H1 (cell line): Measurements from ENCODE around the gene FAM98A. TPM values are rescaled to one million over a fixed set of nuclear protein-coding genes. Genes with fewer than 3 reads are reported as not detected.

Experiments
- CTCF ChIA-PET: fragments of 300-600 bp; sonication (Branson Sonifier 250); formaldehyde crosslinking; loops from one replicate; lab custom pipeline; 2021; ENCODE audit not compliant: partially characterized antibody; lab: Charles Lee
- POLR2A ChIA-PET: fragments of 300-600 bp; sonication (Branson Sonifier 250); formaldehyde crosslinking; loops from one replicate; lab custom pipeline; 2021; ENCODE audit warnings: inconsistent platforms; ENCODE audit not compliant: partially characterized antibody; lab: Charles Lee
- DNase-seq, 2 experiments: peaks; one replicate each; pipeline versions ENCODE4 v3.0.0 to v3.0.0-alpha.2; 2010 to 2022; ENCODE audit warnings: low spot score in 2 of 2, low read depth in 1 of 2, mixed read lengths in 1 of 2
- FAIRE-seq: peaks from 2 replicates; lab custom pipeline; 2011; peaks lifted over from hg19 to GRCh38; lab: Jason Lieb, UNC
- H2AFZ ChIP-seq: 2 replicates; pipeline ENCODE4 v1.8.1; 2012; ENCODE audit warnings: low read length, inconsistent platforms
- H2AK5ac ChIP-seq: 2 replicates; pipeline ENCODE4 v1.6.1; 2013; ENCODE audit warnings: low read depth, low read length
- H2BK120ac ChIP-seq: replicated peaks from 2 replicates; pipeline ENCODE3; 2013; ENCODE audit warnings: low read depth, low read length, inconsistent platforms
- H2BK12ac ChIP-seq: 2 replicates; pipeline ENCODE4 v1.6.1; 2013; ENCODE audit warnings: low read depth, low read length
- H2BK15ac ChIP-seq: 2 replicates; pipeline ENCODE4 v1.6.1; 2013; ENCODE audit warnings: low read length
- H2BK20ac ChIP-seq: 2 replicates; pipeline ENCODE4 v1.6.1; 2013; ENCODE audit warnings: low read length
- H2BK5ac ChIP-seq: 2 replicates; pipeline ENCODE4 v1.6.1; 2013; ENCODE audit warnings: low read depth, low read length
- H3K14ac ChIP-seq: 2 replicates; pipeline ENCODE4 v1.6.1; 2013; ENCODE audit warnings: inconsistent platforms; ENCODE audit not compliant: insufficient read length
- H3K18ac ChIP-seq: 2 replicates; pipeline ENCODE4 v1.6.1; 2013; ENCODE audit warnings: low read length; ENCODE audit errors: extremely low read depth
- H3K23ac ChIP-seq: 2 replicates; pipeline ENCODE4 v1.6.1; 2013; ENCODE audit warnings: inconsistent platforms; ENCODE audit not compliant: insufficient read length
- H3K23me2 ChIP-seq: 2 replicates; pipeline ENCODE4 v1.6.1; 2013; ENCODE audit warnings: low read depth, low read length
- H3K27ac ChIP-seq: 2 replicates; pipeline ENCODE4 v1.6.1; 2011; ENCODE audit warnings: low read depth, low read length, inconsistent platforms
- H3K27me3 ChIP-seq, 4 experiments: replicated peaks in 1 of 4; 1 replicate in 1 of 4; 2 replicates in 3 of 4; pipeline versions ENCODE4 v1.6.1 to v1.8.1; 2011 to 2013; ENCODE audit warnings: low read length in 3 of 4, mild to moderate bottlenecking in 3 of 4, inconsistent platforms in 2 of 4, mixed read lengths in 2 of 4, moderate library complexity in 1 of 4; ENCODE audit not compliant: control insufficient read depth in 3 of 4, insufficient read depth in 3 of 4; ENCODE audit errors: extremely low read depth in 1 of 4
- H3K36me3 ChIP-seq, 4 experiments: 2 replicates each; pipeline versions ENCODE4 v1.6.1 to v1.8.1; 2011 to 2013; ENCODE audit warnings: mild to moderate bottlenecking in 4 of 4, low read length in 3 of 4, moderate library complexity in 2 of 4, control low read depth in 1 of 4, inconsistent platforms in 1 of 4; ENCODE audit not compliant: insufficient read depth in 4 of 4, control insufficient read depth in 2 of 4
- H3K4ac ChIP-seq: replicated peaks from 2 replicates; pipeline ENCODE3; 2013; ENCODE audit warnings: low read length, low read depth, mixed read lengths, inconsistent platforms; ENCODE audit not compliant: insufficient read length
- H3K4me1 ChIP-seq, 4 experiments: replicated peaks in 1 of 4; 1 replicate in 1 of 4; 2 replicates in 3 of 4; pipeline versions ENCODE4 v1.6.1 to v1.8.1; 2011 to 2013; ENCODE audit warnings: low read length in 3 of 4, inconsistent platforms in 2 of 4, mixed read lengths in 1 of 4; ENCODE audit not compliant: insufficient read depth in 4 of 4, control insufficient read depth in 3 of 4
- H3K4me2 ChIP-seq, 2 experiments: 2 replicates each; pipeline versions ENCODE4 v1.6.1 to v1.8.1; 2011 to 2013; ENCODE audit warnings: low read depth in 2 of 2, low read length in 2 of 2, control low read depth in 1 of 2, inconsistent platforms in 1 of 2, mild to moderate bottlenecking in 1 of 2; ENCODE audit not compliant: insufficient read depth in 1 of 2
- H3K4me3 ChIP-seq, 4 experiments: fragments of 200-600, 300-600 bp in 1 of 4; sonication (generic), shearing (Covaris generic), sonication (Bioruptor Twin) in 1 of 4; 2 replicates each; pipeline versions ENCODE4 v1.5.1 to v1.8.1; 2011 to 2016; ENCODE audit warnings: low read length in 4 of 4, low read depth in 3 of 4, control low read depth in 2 of 4, inconsistent platforms in 2 of 4, mild to moderate bottlenecking in 2 of 4, mixed read lengths in 1 of 4, moderate library complexity in 1 of 4; ENCODE audit not compliant: insufficient read depth in 2 of 4; ENCODE audit errors: extremely low read depth in 1 of 4
- H3K56ac ChIP-seq: replicated peaks from 2 replicates; pipeline ENCODE3; 2013; ENCODE audit warnings: low read depth, mild to moderate bottlenecking, mixed read lengths, low read length, inconsistent platforms; ENCODE audit not compliant: insufficient read length
- H3K79me1 ChIP-seq: 2 replicates; pipeline ENCODE4 v1.6.1; 2013; ENCODE audit warnings: low read depth, low read length, control low read depth
- H3K79me2 ChIP-seq, 2 experiments: 2 replicates each; pipeline versions ENCODE4 v1.6.1 to v1.8.1; 2012 to 2013; ENCODE audit warnings: low read length in 2 of 2, mild to moderate bottlenecking in 2 of 2, inconsistent platforms in 1 of 2; ENCODE audit not compliant: insufficient read depth in 2 of 2, control insufficient read depth in 1 of 2
- H3K9ac ChIP-seq, 4 experiments: replicated peaks in 1 of 4; 1 replicate in 1 of 4; 2 replicates in 3 of 4; pipeline versions ENCODE4 v1.6.1 to v1.8.1; 2011 to 2013; ENCODE audit warnings: low read depth in 3 of 4, low read length in 3 of 4, control low read depth in 2 of 4, mild to moderate bottlenecking in 2 of 4, moderate library complexity in 2 of 4, inconsistent platforms in 1 of 4; ENCODE audit errors: extremely low read depth in 1 of 4
- H3K9me3 ChIP-seq, 2 experiments: 2 replicates each; pipeline versions ENCODE4 v1.6.1 to v1.8.1; 2012 to 2013; ENCODE audit warnings: mild to moderate bottlenecking in 2 of 2, moderate library complexity in 2 of 2, control low read depth in 1 of 2, inconsistent platforms in 1 of 2, low read depth in 1 of 2, low read length in 1 of 2, mixed read lengths in 1 of 2; ENCODE audit not compliant: insufficient read depth in 2 of 2
- H4K20me1 ChIP-seq, 2 experiments: replicated peaks in 1 of 2; 2 replicates each; pipeline versions ENCODE3 to v1.8.1; 2011 to 2013; ENCODE audit warnings: inconsistent platforms in 2 of 2, low read length in 2 of 2, mild to moderate bottlenecking in 1 of 2; ENCODE audit not compliant: insufficient read depth in 2 of 2, control insufficient read depth in 1 of 2
- H4K5ac ChIP-seq: 2 replicates; pipeline ENCODE4 v1.6.1; 2013; ENCODE audit warnings: low read length, low read depth, mixed read lengths, inconsistent platforms; ENCODE audit not compliant: insufficient read length
- H4K8ac ChIP-seq: 2 replicates; pipeline ENCODE4 v1.8.0; 2013; ENCODE audit warnings: mild to moderate bottlenecking, moderate library complexity, low read length, inconsistent platforms; ENCODE audit not compliant: insufficient read depth; ENCODE audit errors: extremely low read depth
- H4K91ac ChIP-seq: replicated peaks from 2 replicates; pipeline ENCODE3; 2013; ENCODE audit warnings: low read length, mixed read lengths, inconsistent platforms; ENCODE audit not compliant: insufficient read length
- WGBS, 2 experiments: shearing (Covaris generic) in 1 of 2; methylation state at CpG; one replicate each; pipeline versions ENCODE4 v1.1.6 to v1.1.7; 2013 to 2015; ENCODE audit warnings: low lambda C conversion rate in 2 of 2, mixed read lengths in 2 of 2, inconsistent platforms in 1 of 2, low coverage in 1 of 2, missing lambda C conversion rate in 1 of 2; ENCODE audit not compliant: insufficient replicate concordance in 2 of 2, insufficient coverage in 1 of 2, insufficient read length in 1 of 2; ENCODE audit errors: extremely low coverage in 1 of 2, missing lambda C conversion rate in 1 of 2; 5-methylcytosine and 5-hydroxymethylcytosine counted together
- polyA plus RNA-seq, 7 experiments: library from polyadenylated mRNA; depleted of rRNA in 3 of 7; stranded (reverse) in 5 of 7; unstranded in 2 of 7; fragments of >200 nt in 5 of 7; fragments of 200-250 nt in 2 of 7; gene quantifications; 1 replicate in 5 of 7; 2 replicates in 1 of 7; 4 replicates in 1 of 7; pipeline versions ENCODE4 v1.2.1 to v1.2.3, GENCODE V29; 2011 to 2013; ENCODE audit warnings: missing spikeins in 2 of 7, mixed read lengths in 2 of 7
- total RNA-seq: library from RNA; stranded (reverse); fragmentation: NEBNext Ultra II Directional; extraction: Animal tissue kit (Norgen Biotek cat#: 25700); gene quantifications from 2 replicates; pipeline ENCODE4 v1.2.1, GENCODE V29; 2021
- TF ChIP-seq, protein P1 (sequence below): IDR thresholded peaks from 2 replicates; pipeline ENCODE4 v1.6.1; 2012; ENCODE audit warnings: inconsistent platforms

Gene FAM98A
- total and polyA plus RNA-seq, 2 of the 8 experiments (the other 6 are each of a cell fraction or from before 2014, with no cell fraction given) = 53.2 to 103 TPM

GRCh38 chr2:33599943-33600192 is 769 bp upstream of the FAM98A start:
- H3K4me3 ChIP-seq = peak overlapping the region; percentile 78 to 84 (median 82)
- H4K8ac ChIP-seq = no peak overlapping the region
- WGBS, 2 experiments = 54% methylated on average over 3 of the region's 3 CpGs; no CpG with 5 or more reads in 1 of the 2 experiments
- FAIRE-seq (no peak), DNase-seq (no peak)
- peak overlapping the region; percentile 85 to 94 for H3K4me2 ChIP-seq
- no peak overlapping the region for H2BK12ac ChIP-seq
- H2BK5ac ChIP-seq = no peak overlapping the region
- no peaks in the 10 kb centered on the region for H4K20me1 ChIP-seq
- H4K91ac ChIP-seq = no peak overlapping the region
- no peak overlapping the region for H2BK120ac ChIP-seq
- H3K36me3 ChIP-seq = peaks cover 0 to 6% (median 0%) of the 10 kb centered on the region in 4 experiments; a peak in 2 of 8 replicates
- no peaks in the 10 kb centered on the region; the same call in 1 of the 2 replicates for H3K79me1 ChIP-seq
- H3K9ac ChIP-seq = peak overlapping the region in 2 of 4 experiments; percentile 52 to 67; a peak in 3 of 7 replicates
- CTCF ChIA-PET = interaction anchor here (0.8 to 2.1 kb wide), 4 partner anchors 16 to 386 kb away, joined by 3 to 9 read pairs (median 3); no protein-coding TSS in a partner anchor
- H3K27me3 ChIP-seq = no peaks in the 10 kb centered on the region
- POLR2A ChIA-PET = interaction anchor here (1.0 to 1.9 kb wide), 7 partner anchors 8 to 58 kb away, joined by 3 to 10 read pairs (median 3); no protein-coding TSS in a partner anchor
- peaks cover 10% of the 10 kb centered on the region for H3K23me2 ChIP-seq
- no peak overlapping the region for H3K56ac ChIP-seq
- peaks cover 2 to 17% (median 11%) of the 10 kb centered on the region in 4 experiments for H3K4me1 ChIP-seq
- no peak overlapping the region for H2BK20ac ChIP-seq
- no peak overlapping the region for H2AFZ ChIP-seq
- H2AK5ac ChIP-seq = no peak overlapping the region
- H3K9me3 ChIP-seq = no peaks in the 10 kb centered on the region
- H3K79me2 ChIP-seq = peaks cover 0 to 56% of the 10 kb centered on the region in 2 experiments; a peak in 2 of 4 replicates
- no peak overlapping the region for H3K18ac ChIP-seq
- H4K5ac ChIP-seq = no peak overlapping the region
- H3K14ac ChIP-seq = no peak overlapping the region
- H2BK15ac ChIP-seq = no peak overlapping the region
- H3K4ac ChIP-seq = no peak overlapping the region
- H3K27ac ChIP-seq = no peak overlapping the region
- no peak overlapping the region for H3K23ac ChIP-seq
- TF ChIP-seq, protein P1, sequence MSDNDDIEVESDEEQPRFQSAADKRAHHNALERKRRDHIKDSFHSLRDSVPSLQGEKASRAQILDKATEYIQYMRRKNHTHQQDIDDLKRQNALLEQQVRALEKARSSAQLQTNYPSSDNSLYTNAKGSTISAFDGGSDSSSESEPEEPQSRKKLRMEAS = no peak
